GM12878 (cell line): ENCODE data around the gene NARF. TPM values are rescaled to one million over a fixed set of nuclear protein-coding genes. Genes with fewer than 3 reads are reported as not detected.

ENCODE experiments used
- BCL11A ChIP-seq: IDR thresholded peaks from 2 replicates; pipeline ENCODE4 v1.6.1; 2011; ENCODE audit warnings: low read depth, low read length
- CREM ChIP-seq: IDR thresholded peaks from 2 replicates; pipeline ENCODE4 v1.6.1; 2014; ENCODE audit warnings: antibody characterized with exemption, low read depth
- DPF2 ChIP-seq: fragments of 450-650 bp; IDR thresholded peaks from 2 replicates; pipeline ENCODE4 v1.6.1; 2017; ENCODE audit warnings: mild to moderate bottlenecking
- GATAD2B ChIP-seq: fragments of 450-650 bp; conservative IDR thresholded peaks from 2 replicates; pipeline ENCODE4 v1.6.1; 2017; ENCODE audit warnings: low read depth, mild to moderate bottlenecking, moderate library complexity
- HDAC6 ChIP-seq: fragments of 200-600 bp; sonication (generic); IDR thresholded peaks from one replicate; pipeline ENCODE4 v1.8.0; 2017; ENCODE audit warnings: antibody characterized with exemption; ENCODE audit not compliant: unreplicated experiment
- KLF5 ChIP-seq: fragments of 450-650 bp; IDR thresholded peaks from 2 replicates; pipeline ENCODE4 v1.6.1; 2014; ENCODE audit warnings: mild to moderate bottlenecking; ENCODE audit not compliant: partially characterized antibody
- LARP7 ChIP-seq: fragments of 450-650 bp; IDR thresholded peaks from 2 replicates; pipeline ENCODE4 v1.6.1; 2017; ENCODE audit warnings: mild to moderate bottlenecking
- MXI1 ChIP-seq: fragments of 150-350 bp; IDR thresholded peaks from 2 replicates; pipeline ENCODE4 v1.6.1; 2011; ENCODE audit warnings: low read depth, mild to moderate bottlenecking, inconsistent platforms, low read length, improper control_type of control experiment
- NFYB ChIP-seq: IDR thresholded peaks from 2 replicates; pipeline ENCODE4 v1.6.1; 2011; ENCODE audit warnings: low read depth, mild to moderate bottlenecking, low read length, improper control_type of control experiment, moderate library complexity; ENCODE audit not compliant: insufficient read depth
- NR2F1 ChIP-seq: fragments of 450-650 bp; conservative IDR thresholded peaks from 2 replicates; pipeline ENCODE4 v1.6.1; 2017; ENCODE audit warnings: mild to moderate bottlenecking
- SIN3A ChIP-seq: IDR thresholded peaks from 2 replicates; pipeline ENCODE4 v1.6.1; 2012; ENCODE audit warnings: low read depth, low read length, improper control_type of control experiment
- SMAD1 ChIP-seq: fragments of 450-650 bp; IDR thresholded peaks from 2 replicates; pipeline ENCODE4 v1.6.1; 2018; ENCODE audit warnings: mild to moderate bottlenecking, low read depth; ENCODE audit not compliant: partially characterized antibody
- SMAD5 ChIP-seq: IDR thresholded peaks from 2 replicates; pipeline ENCODE4 v1.6.1; 2016; ENCODE audit warnings: antibody characterized with exemption, low read depth
- SRF ChIP-seq, 2 experiments: IDR thresholded peaks; 2 replicates each; pipeline ENCODE4 v1.6.1; 2011; ENCODE audit warnings: low read depth in 2 of 2, low read length in 2 of 2, mild to moderate bottlenecking in 1 of 2, moderate library complexity in 1 of 2
- TCF3 ChIP-seq: IDR thresholded peaks from 2 replicates; pipeline ENCODE4 v1.6.1; 2012; ENCODE audit warnings: low read depth, mild to moderate bottlenecking, low read length, borderline replicate concordance; ENCODE audit not compliant: insufficient read depth
- ZBED1 ChIP-seq: IDR thresholded peaks from 2 replicates; pipeline ENCODE4 v1.6.1; 2016; ENCODE audit warnings: borderline replicate concordance
- ZBTB40 ChIP-seq: fragments of 450-650 bp; IDR thresholded peaks from 2 replicates; pipeline ENCODE4 v1.6.1; 2016; ENCODE audit warnings: mild to moderate bottlenecking, moderate library complexity, borderline replicate concordance
- polyA plus RNA-seq, 11 experiments: library from polyadenylated mRNA; depleted of rRNA in 4 of 11; unstranded in 6 of 11; stranded (reverse) in 5 of 11; fragments of >200 nt; fragmentation: Nextera tagmentation in 4 of 11; fragmentation: Illumina TruSeq in 1 of 11; extraction: Ambion mirVana in 4 of 11; extraction: Trizol in 1 of 11; gene quantifications; 1 replicate in 1 of 11; 2 replicates in 10 of 11; pipeline versions ENCODE4 v1.2.1 to v1.2.3, GENCODE V29; 2011 to 2016; ENCODE audit warnings: inconsistent platforms in 2 of 11, missing spikeins in 2 of 11, low read depth in 1 of 11
- total RNA-seq, 4 experiments: library from RNA; depleted of rRNA in 3 of 4; stranded (reverse); fragments of >200 nt in 3 of 4; fragmentation: Illumina TruSeq in 1 of 4; extraction: Trizol in 1 of 4; gene quantifications; 2 replicates each; pipeline versions ENCODE4 v1.2.1 to v1.2.3, GENCODE V29; 2013 to 2021
- TF ChIP-seq, protein P1 (sequence below): fragments of 450-650 bp; IDR thresholded peaks from 2 replicates; pipeline ENCODE4 v1.6.1; 2017; ENCODE audit warnings: mild to moderate bottlenecking, moderate library complexity
- TF ChIP-seq, protein P2 (sequence below): IDR thresholded peaks from 2 replicates; pipeline ENCODE4 v1.6.1; 2011; ENCODE audit warnings: borderline replicate concordance, low read depth, mild to moderate bottlenecking, moderate library complexity, mixed read lengths, low read length; ENCODE audit not compliant: insufficient read depth; ENCODE audit errors: extremely low read length
- TF ChIP-seq, protein P3 (sequence below): fragments of 450-650 bp; conservative IDR thresholded peaks from 2 replicates; pipeline ENCODE4 v1.6.1; 2017; ENCODE audit warnings: mild to moderate bottlenecking, moderate library complexity

NARF gene
- total and polyA plus RNA-seq, 10 of the 15 experiments (the other 5 are each of a cell fraction or from before 2014, with no cell fraction given): 16.7 to 126 (median 47.5) TPM

DNA sequence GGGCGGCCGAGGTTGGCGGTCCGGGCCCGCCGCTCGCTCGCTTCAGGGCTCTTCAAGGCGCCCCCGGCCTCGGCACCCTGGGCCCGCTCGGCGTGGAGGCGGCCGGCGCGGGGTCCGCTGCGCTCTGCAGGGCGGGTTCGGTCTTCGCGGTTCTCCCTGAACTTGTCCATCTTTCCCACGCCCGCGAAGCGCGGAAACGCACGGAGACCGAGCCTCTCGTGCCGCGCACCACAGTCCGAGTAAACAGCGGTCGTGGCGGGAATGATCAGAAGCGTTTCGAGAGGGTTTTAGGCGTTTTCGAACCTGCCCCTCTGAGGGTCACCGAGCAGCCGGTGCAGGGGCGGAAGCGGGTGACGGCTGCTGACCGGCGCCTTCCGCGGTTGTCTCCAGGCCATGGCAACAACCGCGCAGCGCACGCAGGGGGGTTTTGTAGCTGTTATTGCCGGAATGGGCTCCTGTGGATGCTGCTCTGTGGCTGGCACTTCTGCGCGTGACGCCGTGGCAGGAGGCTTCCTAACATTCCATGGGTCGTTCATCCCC, 414 bp downstream of the NARF start (continued):
- TF ChIP-seq, protein P1, sequence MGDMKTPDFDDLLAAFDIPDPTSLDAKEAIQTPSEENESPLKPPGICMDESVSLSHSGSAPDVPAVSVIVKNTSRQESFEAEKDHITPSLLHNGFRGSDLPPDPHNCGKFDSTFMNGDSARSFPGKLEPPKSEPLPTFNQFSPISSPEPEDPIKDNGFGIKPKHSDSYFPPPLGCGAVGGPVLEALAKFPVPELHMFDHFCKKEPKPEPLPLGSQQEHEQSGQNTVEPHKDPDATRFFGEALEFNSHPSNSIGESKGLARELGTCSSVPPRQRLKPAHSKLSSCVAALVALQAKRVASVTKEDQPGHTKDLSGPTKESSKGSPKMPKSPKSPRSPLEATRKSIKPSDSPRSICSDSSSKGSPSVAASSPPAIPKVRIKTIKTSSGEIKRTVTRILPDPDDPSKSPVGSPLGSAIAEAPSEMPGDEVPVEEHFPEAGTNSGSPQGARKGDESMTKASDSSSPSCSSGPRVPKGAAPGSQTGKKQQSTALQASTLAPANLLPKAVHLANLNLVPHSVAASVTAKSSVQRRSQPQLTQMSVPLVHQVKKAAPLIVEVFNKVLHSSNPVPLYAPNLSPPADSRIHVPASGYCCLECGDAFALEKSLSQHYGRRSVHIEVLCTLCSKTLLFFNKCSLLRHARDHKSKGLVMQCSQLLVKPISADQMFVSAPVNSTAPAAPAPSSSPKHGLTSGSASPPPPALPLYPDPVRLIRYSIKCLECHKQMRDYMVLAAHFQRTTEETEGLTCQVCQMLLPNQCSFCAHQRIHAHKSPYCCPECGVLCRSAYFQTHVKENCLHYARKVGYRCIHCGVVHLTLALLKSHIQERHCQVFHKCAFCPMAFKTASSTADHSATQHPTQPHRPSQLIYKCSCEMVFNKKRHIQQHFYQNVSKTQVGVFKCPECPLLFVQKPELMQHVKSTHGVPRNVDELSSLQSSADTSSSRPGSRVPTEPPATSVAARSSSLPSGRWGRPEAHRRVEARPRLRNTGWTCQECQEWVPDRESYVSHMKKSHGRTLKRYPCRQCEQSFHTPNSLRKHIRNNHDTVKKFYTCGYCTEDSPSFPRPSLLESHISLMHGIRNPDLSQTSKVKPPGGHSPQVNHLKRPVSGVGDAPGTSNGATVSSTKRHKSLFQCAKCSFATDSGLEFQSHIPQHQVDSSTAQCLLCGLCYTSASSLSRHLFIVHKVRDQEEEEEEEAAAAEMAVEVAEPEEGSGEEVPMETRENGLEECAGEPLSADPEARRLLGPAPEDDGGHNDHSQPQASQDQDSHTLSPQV: no peak
- TF ChIP-seq GATAD2B (peak; percentile 12; the same call in 1 of the 2 replicates), ZBTB40 (no peak), NFYB (no peak), BCL11A (0 out of 2 replicates have a peak, but pooled peaks have one; percentile 23), TCF3 (no peak), SRF (IDR thresholded peaks at IDR 0.05; ENCODE audit: low read depth in 2 of 2, low read length in 2 of 2) (no peak), DPF2 (no peak; the same call in 1 of the 2 replicates), SMAD1 (no peak), KLF5 (no peak), MXI1 (no peak; the same call in 1 of the 2 replicates), LARP7 (peak; percentile 85), SIN3A (no peak), NR2F1 (peak; percentile 19), ZBED1 (no peak), HDAC6 (peak; percentile 40), SMAD5 (no peak), CREM (no peak)
- TF ChIP-seq, protein P2, sequence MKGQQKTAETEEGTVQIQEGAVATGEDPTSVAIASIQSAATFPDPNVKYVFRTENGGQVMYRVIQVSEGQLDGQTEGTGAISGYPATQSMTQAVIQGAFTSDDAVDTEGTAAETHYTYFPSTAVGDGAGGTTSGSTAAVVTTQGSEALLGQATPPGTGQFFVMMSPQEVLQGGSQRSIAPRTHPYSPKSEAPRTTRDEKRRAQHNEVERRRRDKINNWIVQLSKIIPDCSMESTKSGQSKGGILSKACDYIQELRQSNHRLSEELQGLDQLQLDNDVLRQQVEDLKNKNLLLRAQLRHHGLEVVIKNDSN: no peak
- TF ChIP-seq, protein P3, sequence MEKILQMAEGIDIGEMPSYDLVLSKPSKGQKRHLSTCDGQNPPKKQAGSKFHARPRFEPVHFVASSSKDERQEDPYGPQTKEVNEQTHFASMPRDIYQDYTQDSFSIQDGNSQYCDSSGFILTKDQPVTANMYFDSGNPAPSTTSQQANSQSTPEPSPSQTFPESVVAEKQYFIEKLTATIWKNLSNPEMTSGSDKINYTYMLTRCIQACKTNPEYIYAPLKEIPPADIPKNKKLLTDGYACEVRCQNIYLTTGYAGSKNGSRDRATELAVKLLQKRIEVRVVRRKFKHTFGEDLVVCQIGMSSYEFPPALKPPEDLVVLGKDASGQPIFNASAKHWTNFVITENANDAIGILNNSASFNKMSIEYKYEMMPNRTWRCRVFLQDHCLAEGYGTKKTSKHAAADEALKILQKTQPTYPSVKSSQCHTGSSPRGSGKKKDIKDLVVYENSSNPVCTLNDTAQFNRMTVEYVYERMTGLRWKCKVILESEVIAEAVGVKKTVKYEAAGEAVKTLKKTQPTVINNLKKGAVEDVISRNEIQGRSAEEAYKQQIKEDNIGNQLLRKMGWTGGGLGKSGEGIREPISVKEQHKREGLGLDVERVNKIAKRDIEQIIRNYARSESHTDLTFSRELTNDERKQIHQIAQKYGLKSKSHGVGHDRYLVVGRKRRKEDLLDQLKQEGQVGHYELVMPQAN: no peak; the same call in 1 of the 2 replicates
